Calu3 (cell line): Measurements from ENCODE around the gene BCL11A. TPM values are rescaled to one million over a fixed set of nuclear protein-coding genes. Genes with fewer than 3 reads are reported as not detected.

ENCODE experiments used
- BruUV-seq: library from RNA; stranded (reverse); fragments of 400-500 nt; replicated peaks from 2 replicates; lab custom pipeline; 2021; lab: Mats Ljungman, UMichigan
- CTCF ChIA-PET: fragments of 300-600 bp; sonication (Branson Sonifier 250); formaldehyde crosslinking; loops from one replicate; lab custom pipeline; 2022; ENCODE audit warnings: antibody characterized with exemption; lab: Charles Lee
- DNase-seq: peaks from one replicate; pipeline ENCODE4 v3.0.0; 2022
- H3K27ac Mint-ChIP-seq: one replicate; pipeline ENCODE4 v1.8.0; 2022; ENCODE audit warnings: mixed read lengths; ENCODE audit not compliant: unreplicated experiment
- H3K27me3 Mint-ChIP-seq: one replicate; pipeline ENCODE4 v1.8.0; 2022; ENCODE audit warnings: mixed read lengths; ENCODE audit not compliant: unreplicated experiment
- H3K36me3 Mint-ChIP-seq: one replicate; pipeline ENCODE4 v1.8.0; 2022; ENCODE audit warnings: mild to moderate bottlenecking, moderate library complexity, mixed read lengths; ENCODE audit not compliant: insufficient read depth, unreplicated experiment
- H3K4me1 Mint-ChIP-seq: one replicate; pipeline ENCODE4 v1.8.0; 2022; ENCODE audit warnings: mild to moderate bottlenecking, low read depth, mixed read lengths; ENCODE audit not compliant: unreplicated experiment
- H3K4me3 Mint-ChIP-seq: one replicate; pipeline ENCODE4 v1.8.0; 2022; ENCODE audit warnings: mild to moderate bottlenecking, low read depth, moderate library complexity, mixed read lengths; ENCODE audit not compliant: unreplicated experiment
- H3K9me3 Mint-ChIP-seq: one replicate; pipeline ENCODE4 v1.8.0; 2022; ENCODE audit warnings: low read depth, mixed read lengths; ENCODE audit not compliant: unreplicated experiment
- intact Hi-C: fragments of 100-400 bp; cut with micrococcal nuclease; formaldehyde crosslinking; loops from one replicate; pipeline ENCODE4 v1.10.0; 2022; ENCODE audit not compliant: unreplicated experiment
- total RNA-seq: library from RNA; stranded (reverse); gene quantifications from 2 replicates; pipeline ENCODE4 v1.2.3, GENCODE V29; 2022
- TF ChIP-seq, protein P1 (sequence below): fragments of 200-600 bp; IDR thresholded peaks from one replicate; pipeline ENCODE4 v1.8.0; 2022; ENCODE audit warnings: antibody characterized with exemption; ENCODE audit not compliant: unreplicated experiment

BCL11A gene
- total RNA-seq, 1 experiment from 2014 or later: 8.5 TPM

DNA sequence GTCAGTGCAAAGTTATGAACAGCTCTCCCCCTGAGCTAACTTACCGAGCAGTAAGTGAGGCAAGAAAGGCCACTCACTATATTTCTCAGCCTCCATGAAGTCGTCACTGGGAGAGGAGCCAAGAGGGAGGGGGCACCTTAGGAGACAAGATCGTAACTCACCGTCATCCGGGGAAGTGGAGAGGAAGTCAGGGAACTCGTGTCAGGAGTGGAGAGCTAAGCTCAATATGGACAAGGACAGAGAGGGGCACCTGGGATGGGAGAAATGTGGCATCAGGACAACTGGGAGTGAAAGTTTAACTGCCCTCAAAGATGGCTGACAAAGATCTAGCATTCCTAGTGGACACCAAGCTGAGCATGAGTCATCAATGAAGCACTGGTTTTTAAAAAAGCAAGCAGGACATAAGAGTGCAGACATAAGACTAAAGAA is 37.1 kb downstream of the BCL11A start:
- TF ChIP-seq, protein P1, sequence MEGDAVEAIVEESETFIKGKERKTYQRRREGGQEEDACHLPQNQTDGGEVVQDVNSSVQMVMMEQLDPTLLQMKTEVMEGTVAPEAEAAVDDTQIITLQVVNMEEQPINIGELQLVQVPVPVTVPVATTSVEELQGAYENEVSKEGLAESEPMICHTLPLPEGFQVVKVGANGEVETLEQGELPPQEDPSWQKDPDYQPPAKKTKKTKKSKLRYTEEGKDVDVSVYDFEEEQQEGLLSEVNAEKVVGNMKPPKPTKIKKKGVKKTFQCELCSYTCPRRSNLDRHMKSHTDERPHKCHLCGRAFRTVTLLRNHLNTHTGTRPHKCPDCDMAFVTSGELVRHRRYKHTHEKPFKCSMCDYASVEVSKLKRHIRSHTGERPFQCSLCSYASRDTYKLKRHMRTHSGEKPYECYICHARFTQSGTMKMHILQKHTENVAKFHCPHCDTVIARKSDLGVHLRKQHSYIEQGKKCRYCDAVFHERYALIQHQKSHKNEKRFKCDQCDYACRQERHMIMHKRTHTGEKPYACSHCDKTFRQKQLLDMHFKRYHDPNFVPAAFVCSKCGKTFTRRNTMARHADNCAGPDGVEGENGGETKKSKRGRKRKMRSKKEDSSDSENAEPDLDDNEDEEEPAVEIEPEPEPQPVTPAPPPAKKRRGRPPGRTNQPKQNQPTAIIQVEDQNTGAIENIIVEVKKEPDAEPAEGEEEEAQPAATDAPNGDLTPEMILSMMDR: no peak
- no peaks in the 10 kb centered on the region for H3K9me3 Mint-ChIP-seq
- intact Hi-C loops: no loop called here
- H3K4me3 Mint-ChIP-seq: no peak overlapping the region
- BruUV-seq: no TSS peak
- H3K36me3 Mint-ChIP-seq: no peaks in the 10 kb centered on the region
- H3K4me1 Mint-ChIP-seq: peaks cover 28% of the 10 kb centered on the region
- DNase-seq: no peak
- H3K27ac Mint-ChIP-seq: no peak overlapping the region
- CTCF ChIA-PET: interaction anchor here (0.8 kb wide), 1 partner anchor 15 kb away, joined by 3 read pairs; no protein-coding TSS in a partner anchor
- H3K27me3 Mint-ChIP-seq: peaks cover 18% of the 10 kb centered on the region

DNA sequence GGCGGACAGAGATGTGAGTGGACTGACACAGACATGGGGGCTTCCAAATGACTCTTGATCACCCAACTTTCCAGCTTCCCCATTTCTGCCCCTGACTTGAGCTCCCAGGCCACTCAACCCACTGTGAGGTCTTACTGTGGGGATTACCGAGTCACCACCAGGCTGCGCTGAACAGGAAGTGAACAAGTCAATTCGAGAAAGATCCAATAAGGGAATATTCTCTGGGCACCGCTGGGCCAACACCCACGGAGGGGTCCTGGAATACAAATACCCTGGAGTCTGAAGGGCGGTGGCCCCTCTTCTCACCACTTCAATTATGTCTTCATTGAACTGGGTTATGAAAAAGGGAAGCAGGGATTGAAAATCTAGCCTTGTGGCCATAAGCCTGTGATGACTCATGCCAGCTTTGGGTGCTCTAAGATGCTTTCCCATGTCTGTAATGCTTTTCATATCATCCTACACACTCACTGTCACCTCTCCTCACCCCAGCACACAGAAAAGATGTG is 37.7 kb downstream of the BCL11A start:
- Mint-ChIP-seq H3K4me1 (peaks cover 28% of the 10 kb centered on the region), H3K27ac (no peak overlapping the region), H3K36me3 (no peaks in the 10 kb centered on the region), H3K27me3 (peaks cover 24% of the 10 kb centered on the region), H3K4me3 (no peak overlapping the region), H3K9me3 (no peaks in the 10 kb centered on the region)
- TF ChIP-seq, protein P1: no peak
- intact Hi-C loops: no loop called here
- CTCF ChIA-PET: no interaction called here
- no peak for DNase-seq
- BruUV-seq: no TSS peak

DNA sequence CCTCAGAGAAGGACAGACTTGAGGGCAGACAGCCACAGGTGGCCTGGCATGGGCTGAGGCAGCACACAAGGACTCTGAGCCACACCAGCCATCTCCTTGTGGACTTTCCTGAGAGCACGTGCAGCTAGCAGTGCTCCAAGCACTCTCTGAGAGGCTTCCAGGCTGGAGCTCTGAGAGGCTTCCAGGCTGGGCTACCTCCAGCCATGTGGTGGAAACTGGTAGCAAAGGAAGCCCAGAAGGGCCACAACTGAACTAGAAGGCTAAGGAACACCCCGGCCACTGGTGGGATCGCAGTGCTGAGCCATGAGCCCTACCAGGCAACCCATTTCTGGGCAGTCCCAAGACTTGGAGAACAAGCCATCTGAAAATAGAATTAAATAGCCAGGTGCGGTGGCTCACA is 39.5 kb downstream of the BCL11A start:
- Mint-ChIP-seq H3K4me3 (no peak overlapping the region), H3K36me3 (no peaks in the 10 kb centered on the region), H3K9me3 (no peaks in the 10 kb centered on the region), H3K27ac (no peak overlapping the region), H3K27me3 (peaks cover 42% of the 10 kb centered on the region), H3K4me1 (peaks cover 28% of the 10 kb centered on the region)
- TF ChIP-seq, protein P1: no peak
- intact Hi-C loops: no loop called here
- CTCF ChIA-PET: no interaction called here
- BruUV-seq: no TSS peak
- no peak for DNase-seq

DNA sequence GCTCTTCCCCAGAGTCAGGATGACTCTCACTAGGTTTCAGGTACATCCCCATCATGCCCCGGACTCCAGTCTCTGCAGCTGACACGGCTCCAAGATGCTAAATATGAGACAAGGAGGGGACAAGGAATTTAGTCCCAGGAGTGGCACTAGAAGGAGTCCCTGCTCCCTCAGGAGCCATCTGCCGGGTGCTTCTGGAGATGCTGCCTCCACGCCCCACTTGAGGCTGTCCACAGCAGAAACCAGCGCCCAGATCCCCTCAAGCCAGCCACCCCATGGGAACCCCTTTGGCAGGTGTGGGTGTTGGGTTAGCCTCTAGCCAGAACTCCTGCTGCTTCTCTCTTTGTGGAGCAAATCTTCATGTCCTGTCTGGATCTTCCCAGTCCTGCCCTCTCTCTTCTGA is 40.3 kb downstream of the BCL11A start:
- no TSS peak for BruUV-seq
- intact Hi-C loops: no loop called here
- no peak for DNase-seq
- peaks cover 46% of the 10 kb centered on the region for H3K27me3 Mint-ChIP-seq
- no peak overlapping the region for H3K27ac Mint-ChIP-seq
- H3K4me1 Mint-ChIP-seq: peaks cover 28% of the 10 kb centered on the region
- CTCF ChIA-PET: no interaction called here
- no peak overlapping the region for H3K4me3 Mint-ChIP-seq
- H3K36me3 Mint-ChIP-seq: no peaks in the 10 kb centered on the region
- H3K9me3 Mint-ChIP-seq: no peaks in the 10 kb centered on the region
- TF ChIP-seq, protein P1: no peak
